Astrocyte (in vitro differentiated cells and primary cell): Measurements from ENCODE around the gene LRRC4C. TPM values are rescaled to one million over a fixed set of nuclear protein-coding genes. Genes with fewer than 3 reads are reported as not detected.
"Not testable (repeated sequence)": the region's sequence is repeated elsewhere in the genome, so short reads cannot be mapped to it uniquely, and the experiment has no call there.

Experiments used
- DNase-seq: peaks from one replicate; pipeline ENCODE4 v3.0.0-alpha.2; 2010; ENCODE audit warnings: low read depth
- FAIRE-seq: peaks from 2 replicates; lab custom pipeline; 2011; peaks lifted over from hg19 to GRCh38; lab: Jason Lieb, UNC
- H2AFZ ChIP-seq: 2 replicates; pipeline ENCODE4 v1.6.0; 2012; ENCODE audit warnings: low read depth, low read length, inconsistent platforms
- H3K27ac ChIP-seq: 2 replicates; pipeline ENCODE4 v1.5.1; 2011; ENCODE audit warnings: low read depth, low read length, inconsistent platforms
- H3K27me3 ChIP-seq: 2 replicates; pipeline ENCODE4 v1.6.0; 2011; ENCODE audit warnings: low read length, inconsistent platforms; ENCODE audit not compliant: insufficient read depth
- H3K36me3 ChIP-seq: 2 replicates; pipeline ENCODE4 v1.5.1; 2011; ENCODE audit warnings: low read length, inconsistent platforms; ENCODE audit not compliant: insufficient read depth
- H3K4me1 ChIP-seq: 2 replicates; pipeline ENCODE4 v1.5.1; 2011; ENCODE audit warnings: low read length, inconsistent platforms; ENCODE audit not compliant: insufficient read depth
- H3K4me2 ChIP-seq: 2 replicates; pipeline ENCODE4 v1.6.0; 2012; ENCODE audit warnings: low read length, inconsistent platforms
- H3K4me3 ChIP-seq: 2 replicates; pipeline ENCODE4 v1.5.1; 2011; ENCODE audit warnings: low read depth, mild to moderate bottlenecking, low read length, inconsistent platforms; ENCODE audit not compliant: insufficient read depth
- H3K79me2 ChIP-seq: 2 replicates; pipeline ENCODE4 v1.6.0; 2012; ENCODE audit warnings: mild to moderate bottlenecking, low read length, inconsistent platforms; ENCODE audit not compliant: insufficient read depth
- H3K9ac ChIP-seq: 2 replicates; pipeline ENCODE4 v1.6.0; 2012; ENCODE audit warnings: mild to moderate bottlenecking, low read length, inconsistent platforms
- H3K9me3 ChIP-seq: 2 replicates; pipeline ENCODE4 v1.5.1; 2012; ENCODE audit warnings: low read depth, mild to moderate bottlenecking, low read length, inconsistent platforms; ENCODE audit not compliant: insufficient read depth
- H4K20me1 ChIP-seq: 2 replicates; pipeline ENCODE4 v1.6.0; 2012; ENCODE audit warnings: low read length, inconsistent platforms; ENCODE audit not compliant: insufficient read depth
- H3K27ac Mint-ChIP-seq: one replicate; pipeline ENCODE4 v1.8.0; 2021; ENCODE audit warnings: mild to moderate bottlenecking, mixed read lengths; ENCODE audit not compliant: unreplicated experiment
- H3K27me3 Mint-ChIP-seq: one replicate; pipeline ENCODE4 v1.8.0; 2021; ENCODE audit warnings: low read depth, mixed read lengths; ENCODE audit not compliant: unreplicated experiment
- H3K36me3 Mint-ChIP-seq: one replicate; pipeline ENCODE4 v1.8.0; 2021; ENCODE audit warnings: low read depth, mixed read lengths; ENCODE audit not compliant: unreplicated experiment
- H3K4me1 Mint-ChIP-seq: one replicate; pipeline ENCODE4 v1.8.0; 2021; ENCODE audit warnings: low read depth, mixed read lengths; ENCODE audit not compliant: unreplicated experiment
- H3K4me3 Mint-ChIP-seq: one replicate; pipeline ENCODE4 v1.8.0; 2021; ENCODE audit warnings: mild to moderate bottlenecking, moderate library complexity, mixed read lengths; ENCODE audit not compliant: unreplicated experiment
- H3K9me3 Mint-ChIP-seq: one replicate; pipeline ENCODE4 v1.8.0; 2021; ENCODE audit warnings: mild to moderate bottlenecking, mixed read lengths; ENCODE audit not compliant: unreplicated experiment
- CTCF ChIP-seq: IDR thresholded peaks from 2 replicates; pipeline ENCODE4 v1.5.1; 2011; ENCODE audit warnings: low read depth, mild to moderate bottlenecking, inconsistent platforms, low read length, moderate library complexity; ENCODE audit not compliant: insufficient read depth
- EZH2 ChIP-seq: IDR thresholded peaks from 2 replicates; pipeline ENCODE4 v1.6.1; 2012; ENCODE audit warnings: mild to moderate bottlenecking, low read length, inconsistent platforms; ENCODE audit not compliant: insufficient read depth
- total RNA-seq: library from RNA; stranded (reverse); gene quantifications from 2 replicates; pipeline ENCODE4 v1.2.1, GENCODE V29; 2021

Gene LRRC4C
- total RNA-seq, 1 donor from 2014 or later, result 9.0 TPM

- DNase-seq, result no peak
- no peak overlapping the region for H3K4me3 Mint-ChIP-seq
- Histone ChIP-seq H3K27me3 (no peaks in the 10 kb centered on the region), H3K36me3 (no peaks in the 10 kb centered on the region), H2AFZ (no peak overlapping the region), H3K9ac (no peak overlapping the region), H4K20me1 (no peaks in the 10 kb centered on the region), H3K9me3 (no peaks in the 10 kb centered on the region), H3K27ac (no peak overlapping the region), H3K4me1 (no peaks in the 10 kb centered on the region), H3K4me3 (no peak overlapping the region), H3K4me2 (no peak overlapping the region), H3K79me2 (no peaks in the 10 kb centered on the region)
- TF ChIP-seq EZH2, result no peak
- no peak for TF ChIP-seq CTCF
- H3K36me3 Mint-ChIP-seq, result no peaks in the 10 kb centered on the region
- H3K9me3 Mint-ChIP-seq, result no peaks in the 10 kb centered on the region
- no peak overlapping the region for H3K27ac Mint-ChIP-seq
- no peak for FAIRE-seq
- no peaks in the 10 kb centered on the region for H3K27me3 Mint-ChIP-seq
- H3K4me1 Mint-ChIP-seq, result no peaks in the 10 kb centered on the region
Observed at GRCh38 chr11:40544162-40544561, 915.3 kb downstream of the LRRC4C start.

- Histone ChIP-seq H4K20me1 (no peaks in the 10 kb centered on the region), H3K27me3 (no peaks in the 10 kb centered on the region), H3K4me3 (no peak overlapping the region), H3K36me3 (no peaks in the 10 kb centered on the region), H3K9me3 (no peaks in the 10 kb centered on the region), H3K4me1 (no peaks in the 10 kb centered on the region), H2AFZ (no peak overlapping the region), H3K27ac (no peak overlapping the region), H3K4me2 (no peak overlapping the region), H3K9ac (no peak overlapping the region), H3K79me2 (no peaks in the 10 kb centered on the region)
- TF ChIP-seq EZH2, result no peak
- no peak for TF ChIP-seq CTCF
- no peaks in the 10 kb centered on the region for H3K36me3 Mint-ChIP-seq
- no peak overlapping the region for H3K27ac Mint-ChIP-seq
- no peak overlapping the region for H3K4me3 Mint-ChIP-seq
- no peaks in the 10 kb centered on the region for H3K27me3 Mint-ChIP-seq
- FAIRE-seq (no peak), DNase-seq (no peak)
- peaks cover 3% of the 10 kb centered on the region for H3K9me3 Mint-ChIP-seq
- no peaks in the 10 kb centered on the region for H3K4me1 Mint-ChIP-seq
Observed at GRCh38 chr11:40542821-40543220, 916.6 kb downstream of the LRRC4C start.

GRCh38 chr11:40537734-40538133, 921.7 kb downstream of the LRRC4C start:
- Mint-ChIP-seq H3K4me1 (no peaks in the 10 kb centered on the region), H3K4me3 (no peak overlapping the region), H3K27me3 (no peaks in the 10 kb centered on the region), H3K27ac (no peak overlapping the region), H3K36me3 (no peaks in the 10 kb centered on the region), H3K9me3 (peaks cover 3% of the 10 kb centered on the region)
- Histone ChIP-seq H3K36me3 (no peaks in the 10 kb centered on the region), H2AFZ (no peak overlapping the region), H3K27ac (no peak overlapping the region), H3K9ac (no peak overlapping the region), H3K4me3 (no peak overlapping the region), H3K27me3 (no peaks in the 10 kb centered on the region), H3K79me2 (no peaks in the 10 kb centered on the region), H3K9me3 (no peaks in the 10 kb centered on the region), H3K4me1 (no peaks in the 10 kb centered on the region), H4K20me1 (no peaks in the 10 kb centered on the region), H3K4me2 (no peak overlapping the region)
- FAIRE-seq (no peak), DNase-seq (no peak)
- TF ChIP-seq CTCF (no peak), EZH2 (no peak)

GRCh38 chr11:40522080-40522479, 937.4 kb downstream of the LRRC4C start:
- not testable (repeated sequence) for H3K27me3 Mint-ChIP-seq, FAIRE-seq, H3K9me3 Mint-ChIP-seq, H3K27me3 ChIP-seq, H3K4me3 ChIP-seq, H3K4me2 ChIP-seq, H3K4me1 Mint-ChIP-seq, H3K27ac Mint-ChIP-seq, H3K4me1 ChIP-seq, H4K20me1 ChIP-seq, H3K36me3 Mint-ChIP-seq, H3K79me2 ChIP-seq, H3K9me3 ChIP-seq, H3K9ac ChIP-seq, DNase-seq, H3K4me3 Mint-ChIP-seq, H3K36me3 ChIP-seq, H2AFZ ChIP-seq, H3K27ac ChIP-seq
